Lower lobe of right lung (tissue), 2 donors: ENCODE measurements around the gene BLOC1S5. TPM values are rescaled to one million over a fixed set of nuclear protein-coding genes. Genes with fewer than 3 reads are reported as not detected.

Experiments
- ATAC-seq, 2 donors: fragments of 200-7000 bp; cut with Tn5 transposase; one replicate each; pipeline ENCODE4 v1.9.1; 2020 to 2022; ENCODE audit warnings: mild to moderate bottlenecking in 2 of 2, moderate library complexity in 2 of 2
- DNase-seq: peaks from one replicate; pipeline ENCODE4 v3.0.0-alpha.2; 2020
- H3K27ac ChIP-seq: fragments of 200-600 bp; one replicate; pipeline ENCODE4 v1.8.0; 2022
- H3K27me3 ChIP-seq: fragments of 200-600 bp; one replicate; pipeline ENCODE4 v1.8.0; 2022; ENCODE audit warnings: low read depth
- H3K36me3 ChIP-seq: fragments of 200-600 bp; one replicate; pipeline ENCODE4 v1.8.0; 2022; ENCODE audit warnings: mild to moderate bottlenecking
- H3K4me1 ChIP-seq: fragments of 200-600 bp; one replicate; pipeline ENCODE4 v1.8.0; 2022
- H3K4me3 ChIP-seq: fragments of 200-600 bp; one replicate; pipeline ENCODE4 v1.8.0; 2022; ENCODE audit warnings: mild to moderate bottlenecking
- H3K9me3 ChIP-seq: fragments of 200-600 bp; one replicate; pipeline ENCODE4 v1.8.0; 2022
- intact Hi-C: fragments of 100-400 bp; cut with DNase I; formaldehyde crosslinking; loops from one replicate; pipeline ENCODE4 v1.11.0; 2022
- total RNA-seq: library from RNA; stranded (reverse); fragmentation: NEBNext Ultra II Directional; extraction: Animal tissue kit (Norgen Biotek cat#: 25700); gene quantifications from one replicate; pipeline ENCODE4 v1.2.1, GENCODE V29; 2021
- TF ChIP-seq, protein P1 (sequence below): fragments of 200-600 bp; IDR thresholded peaks from one replicate; pipeline ENCODE4 v1.8.0; 2022; ENCODE audit warnings: antibody characterized with exemption, mild to moderate bottlenecking
- donor health status: DM: no; HTN: yes; CAD: no; lungs with severe emphysema.

Gene BLOC1S5
- total RNA-seq, 1 donor from 2014 or later, result 11.8 TPM

GRCh38 chr6:8020083-8020482 is 44.1 kb downstream of the BLOC1S5 start:
- H3K36me3 ChIP-seq, result peaks cover 6% of the 10 kb centered on the region
- H3K9me3 ChIP-seq, result no peaks in the 10 kb centered on the region
- DNase-seq (no peak), ATAC-seq (no peak)
- H3K27ac ChIP-seq, result no peak overlapping the region
- H3K4me3 ChIP-seq, result no peak overlapping the region
- no peaks in the 10 kb centered on the region for H3K27me3 ChIP-seq
- TF ChIP-seq, protein P1, sequence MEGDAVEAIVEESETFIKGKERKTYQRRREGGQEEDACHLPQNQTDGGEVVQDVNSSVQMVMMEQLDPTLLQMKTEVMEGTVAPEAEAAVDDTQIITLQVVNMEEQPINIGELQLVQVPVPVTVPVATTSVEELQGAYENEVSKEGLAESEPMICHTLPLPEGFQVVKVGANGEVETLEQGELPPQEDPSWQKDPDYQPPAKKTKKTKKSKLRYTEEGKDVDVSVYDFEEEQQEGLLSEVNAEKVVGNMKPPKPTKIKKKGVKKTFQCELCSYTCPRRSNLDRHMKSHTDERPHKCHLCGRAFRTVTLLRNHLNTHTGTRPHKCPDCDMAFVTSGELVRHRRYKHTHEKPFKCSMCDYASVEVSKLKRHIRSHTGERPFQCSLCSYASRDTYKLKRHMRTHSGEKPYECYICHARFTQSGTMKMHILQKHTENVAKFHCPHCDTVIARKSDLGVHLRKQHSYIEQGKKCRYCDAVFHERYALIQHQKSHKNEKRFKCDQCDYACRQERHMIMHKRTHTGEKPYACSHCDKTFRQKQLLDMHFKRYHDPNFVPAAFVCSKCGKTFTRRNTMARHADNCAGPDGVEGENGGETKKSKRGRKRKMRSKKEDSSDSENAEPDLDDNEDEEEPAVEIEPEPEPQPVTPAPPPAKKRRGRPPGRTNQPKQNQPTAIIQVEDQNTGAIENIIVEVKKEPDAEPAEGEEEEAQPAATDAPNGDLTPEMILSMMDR, result no peak
- H3K4me1 ChIP-seq, result no peaks in the 10 kb centered on the region
- intact Hi-C loops, result no loop called here

- no peak overlapping the region for H3K27ac ChIP-seq
- H3K4me1 ChIP-seq, result no peaks in the 10 kb centered on the region
- DNase-seq (no peak), ATAC-seq (no peak)
- intact Hi-C loops, result no loop called here
- H3K27me3 ChIP-seq, result no peaks in the 10 kb centered on the region
- H3K36me3 ChIP-seq, result peaks cover 22% of the 10 kb centered on the region
- TF ChIP-seq, protein P1, result no peak
- no peaks in the 10 kb centered on the region for H3K9me3 ChIP-seq
- no peak overlapping the region for H3K4me3 ChIP-seq
These were observed 46.5 kb downstream of the BLOC1S5 start for GRCh38 chr6:8017705-8018104.

DNA sequence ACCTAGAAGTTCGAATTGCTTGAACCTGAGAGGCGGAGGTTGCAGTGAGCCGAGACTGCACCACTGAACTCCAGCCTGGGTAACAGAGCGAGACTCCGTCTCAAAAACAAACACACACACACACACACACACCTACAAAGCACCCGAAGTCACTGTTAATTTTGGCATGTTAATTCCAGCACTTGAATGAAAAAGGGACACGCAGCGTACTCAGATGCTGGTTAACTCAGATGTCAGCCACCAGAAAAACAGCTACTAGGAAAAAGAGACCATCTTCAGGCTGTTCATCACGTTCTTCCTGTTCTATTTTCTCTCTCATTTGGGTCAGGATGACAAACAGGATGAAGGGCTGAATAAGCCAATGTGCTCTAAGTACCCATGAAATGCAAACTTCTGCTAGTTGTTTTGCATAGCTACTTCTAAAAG is 46.9 kb downstream of the BLOC1S5 start:
- Histone ChIP-seq H3K27me3 (no peaks in the 10 kb centered on the region), H3K9me3 (no peaks in the 10 kb centered on the region), H3K4me1 (no peaks in the 10 kb centered on the region), H3K4me3 (no peak overlapping the region), H3K27ac (no peak overlapping the region), H3K36me3 (peaks cover 22% of the 10 kb centered on the region)
- ATAC-seq, result no peak
- intact Hi-C loops, result no loop called here
- no peak for DNase-seq
- TF ChIP-seq, protein P1, result no peak

DNA sequence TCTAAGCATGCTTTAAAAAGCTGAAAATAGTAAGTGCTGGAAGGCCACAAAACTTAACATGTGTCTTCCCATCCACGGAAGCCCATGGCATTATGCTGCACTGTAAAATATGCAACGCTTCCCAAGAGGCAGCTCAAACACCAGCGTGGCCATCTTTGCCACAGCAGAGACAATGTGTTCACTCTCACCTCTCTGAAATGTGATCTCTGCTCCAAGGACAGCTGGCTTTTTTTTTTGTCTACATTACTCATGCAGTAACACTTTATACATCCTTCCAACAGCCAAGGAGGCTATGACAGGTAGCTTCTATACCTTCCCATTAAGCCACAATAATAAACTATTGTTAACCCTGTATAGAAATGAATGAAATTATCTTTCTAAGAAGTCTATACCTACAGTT is 49.2 kb downstream of the BLOC1S5 start:
- TF ChIP-seq, protein P1, result no peak
- intact Hi-C loops, result no loop called here
- peaks cover 22% of the 10 kb centered on the region for H3K36me3 ChIP-seq
- H3K4me1 ChIP-seq, result no peaks in the 10 kb centered on the region
- H3K27ac ChIP-seq, result no peak overlapping the region
- H3K4me3 ChIP-seq, result no peak overlapping the region
- no peaks in the 10 kb centered on the region for H3K27me3 ChIP-seq
- no peak for ATAC-seq
- DNase-seq, result no peak
- H3K9me3 ChIP-seq, result no peaks in the 10 kb centered on the region

DNA sequence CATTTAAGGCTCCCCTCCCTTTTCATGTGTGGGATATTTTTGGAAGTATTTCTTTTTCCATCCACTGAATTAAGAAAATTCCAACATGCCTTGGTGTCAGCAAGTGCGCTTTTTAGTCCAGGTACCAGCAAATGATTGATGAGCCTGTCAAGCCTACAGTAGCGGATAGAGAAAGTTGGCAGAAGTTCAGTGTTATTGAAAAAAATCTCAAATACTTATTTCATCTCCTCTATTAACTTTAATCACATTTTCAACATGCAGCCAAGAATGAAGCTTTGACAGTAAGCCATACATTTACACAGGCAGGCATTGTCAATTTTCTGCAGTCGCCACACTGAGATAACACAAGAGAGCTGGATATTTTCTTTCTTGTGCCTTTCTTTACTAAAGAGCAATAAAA is 50.4 kb downstream of the BLOC1S5 start:
- no peak for DNase-seq
- no peak for ATAC-seq
- Histone ChIP-seq H3K27me3 (no peaks in the 10 kb centered on the region), H3K9me3 (no peaks in the 10 kb centered on the region), H3K27ac (no peak overlapping the region), H3K4me1 (no peaks in the 10 kb centered on the region), H3K36me3 (peaks cover 22% of the 10 kb centered on the region), H3K4me3 (no peak overlapping the region)
- intact Hi-C loops, result no loop called here
- TF ChIP-seq, protein P1, result no peak

- H3K4me3 ChIP-seq, result no peak overlapping the region
These were observed 58.0 kb downstream of the BLOC1S5 start for GRCh38 chr6:8006208-8006607.

More at GRCh38 chr6:8006208-8006607, 58.0 kb downstream of the BLOC1S5 start:
- no peaks in the 10 kb centered on the region for H3K4me1 ChIP-seq
- DNase-seq, result no peak
- intact Hi-C loops, result no loop called here
- TF ChIP-seq, protein P1, result peak; percentile 50
- no peaks in the 10 kb centered on the region for H3K9me3 ChIP-seq
- H3K27me3 ChIP-seq, result no peaks in the 10 kb centered on the region
- no peak overlapping the region for H3K27ac ChIP-seq
- no peaks in the 10 kb centered on the region for H3K36me3 ChIP-seq
- peak in 1 of 2 donors; percentile 44 for ATAC-seq
